ENCODE data around the gene CEACAM3.

CEACAM3 gene

GRCh38 chr19:41810301-41810700 is 13.9 kb downstream of the CEACAM3 start:
- no peaks in the 10 kb centered on the region for H3K36me3 ChIP-seq (replicated peaks in 1 of 2; ENCODE audit: control insufficient read depth in 2 of 2, insufficient read depth in 2 of 2, low read length in 2 of 2)
- H3K4me1 ChIP-seq (ENCODE audit: control insufficient read depth in 2 of 2, insufficient read depth in 1 of 2, low read depth in 1 of 2, low read length in 2 of 2), result no peaks in the 10 kb centered on the region
- DNase-seq (ENCODE audit: low spot score), result no peak
- H2AFZ ChIP-seq (ENCODE audit: low read length), result no peak overlapping the region
- H2BK5ac ChIP-seq (ENCODE audit: low read length), result no peak overlapping the region
- H3K4me3 ChIP-seq (ENCODE audit: low read length in 2 of 2), result no peak overlapping the region
- H3K18ac ChIP-seq (ENCODE audit: low read length), result peak overlapping the region; percentile 35
- no peak overlapping the region for H3K14ac ChIP-seq (ENCODE audit: low read length)
- H2BK120ac ChIP-seq (ENCODE audit: low read depth, low read length), result no peak overlapping the region
- H3K9me3 ChIP-seq (replicated peaks in 1 of 2; ENCODE audit: control insufficient read depth in 2 of 2, insufficient read depth in 1 of 2, low read depth in 1 of 2, low read length in 2 of 2), result no peaks in the 10 kb centered on the region
- peaks cover 2% of the 10 kb centered on the region for H3K79me1 ChIP-seq (ENCODE audit: low read depth, low read length)
- no peak overlapping the region for H4K91ac ChIP-seq (ENCODE audit: low read depth, low read length, poor library complexity)
- no peak overlapping the region for H2BK15ac ChIP-seq (ENCODE audit: low read length)
- H3K4me2 ChIP-seq (ENCODE audit: insufficient read depth, low read length, poor library complexity, severe bottlenecking), result no peak overlapping the region
- H2BK12ac ChIP-seq (ENCODE audit: low read length), result no peak overlapping the region
- no peak overlapping the region for H3K23ac ChIP-seq (ENCODE audit: low read depth, low read length, poor library complexity)
- peaks cover 0 to 12% (median 1%) of the 10 kb centered on the region in 3 experiments for H3K27me3 ChIP-seq (ENCODE audit: control insufficient read depth in 3 of 3, insufficient read depth in 3 of 3, low read depth in 1 of 3, low read length in 3 of 3)
- H3K27ac ChIP-seq (replicated peaks; ENCODE audit: low read length), result no peak overlapping the region
- H3K4ac ChIP-seq (ENCODE audit: low read length), result no peak overlapping the region
- H3K9ac ChIP-seq (ENCODE audit: low read depth, low read length, poor library complexity), result no peak overlapping the region
- no CpG with 5 or more reads among the region's 4 CpGs for WGBS, 2 donors (ENCODE audit: extremely low coverage in 2 of 2, insufficient read length in 2 of 2, insufficient replicate concordance in 1 of 2)
- no peak overlapping the region for H2AK5ac ChIP-seq (ENCODE audit: low read depth, low read length)
- H4K8ac ChIP-seq (ENCODE audit: low read depth, low read length), result no peak overlapping the region

DNA sequence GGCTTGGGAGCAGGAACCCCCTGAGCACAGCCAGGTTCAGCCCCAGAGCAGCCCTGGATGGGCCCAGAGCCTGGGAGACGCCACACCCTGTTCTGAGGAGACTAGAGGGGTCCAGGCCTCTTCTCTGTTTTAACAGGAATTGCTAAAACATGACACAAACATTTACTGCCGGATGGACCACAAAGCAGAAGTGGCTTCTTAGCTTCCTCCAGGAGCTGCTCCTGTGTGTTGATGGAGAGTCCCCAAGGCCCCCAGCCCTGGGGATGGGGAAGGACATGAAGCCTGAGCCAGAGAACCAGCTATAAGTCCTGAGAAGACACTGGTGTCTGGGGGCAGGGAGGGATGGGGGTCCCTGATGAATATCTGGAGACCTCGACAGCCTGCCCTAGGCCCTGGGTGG is 14.6 kb downstream of the CEACAM3 start:
- no peak for DNase-seq (ENCODE audit: low spot score)
- H2BK15ac ChIP-seq (ENCODE audit: low read length), result no peak overlapping the region
- H2AFZ ChIP-seq (ENCODE audit: low read length), result no peak overlapping the region
- no peaks in the 10 kb centered on the region for H3K4me1 ChIP-seq (ENCODE audit: control insufficient read depth in 2 of 2, insufficient read depth in 1 of 2, low read depth in 1 of 2, low read length in 2 of 2)
- H2AK5ac ChIP-seq (ENCODE audit: low read depth, low read length), result no peak overlapping the region
- H2BK5ac ChIP-seq (ENCODE audit: low read length), result no peak overlapping the region
- peaks cover 0 to 10% (median 1%) of the 10 kb centered on the region in 3 experiments for H3K27me3 ChIP-seq (ENCODE audit: control insufficient read depth in 3 of 3, insufficient read depth in 3 of 3, low read depth in 1 of 3, low read length in 3 of 3)
- H3K9me3 ChIP-seq (replicated peaks in 1 of 2; ENCODE audit: control insufficient read depth in 2 of 2, insufficient read depth in 1 of 2, low read depth in 1 of 2, low read length in 2 of 2), result no peaks in the 10 kb centered on the region
- H2BK120ac ChIP-seq (ENCODE audit: low read depth, low read length), result no peak overlapping the region
- H3K14ac ChIP-seq (ENCODE audit: low read length), result no peak overlapping the region
- H3K4ac ChIP-seq (ENCODE audit: low read length), result no peak overlapping the region
- no peak overlapping the region for H3K18ac ChIP-seq (ENCODE audit: low read length)
- peaks cover 2% of the 10 kb centered on the region for H3K79me1 ChIP-seq (ENCODE audit: low read depth, low read length)
- H3K4me2 ChIP-seq (ENCODE audit: insufficient read depth, low read length, poor library complexity, severe bottlenecking), result no peak overlapping the region
- no peak overlapping the region for H3K4me3 ChIP-seq (ENCODE audit: low read length in 2 of 2)
- no CpG with 5 or more reads among the region's 3 CpGs for WGBS, 2 donors (ENCODE audit: extremely low coverage in 2 of 2, insufficient read length in 2 of 2, insufficient replicate concordance in 1 of 2)
- H3K23ac ChIP-seq (ENCODE audit: low read depth, low read length, poor library complexity), result no peak overlapping the region
- H2BK12ac ChIP-seq (ENCODE audit: low read length), result no peak overlapping the region
- no peak overlapping the region for H4K91ac ChIP-seq (ENCODE audit: low read depth, low read length, poor library complexity)
- H3K36me3 ChIP-seq (replicated peaks in 1 of 2; ENCODE audit: control insufficient read depth in 2 of 2, insufficient read depth in 2 of 2, low read length in 2 of 2), result no peaks in the 10 kb centered on the region
- no peak overlapping the region for H4K8ac ChIP-seq (ENCODE audit: low read depth, low read length)
- H3K27ac ChIP-seq (replicated peaks; ENCODE audit: low read length), result no peak overlapping the region
- H3K9ac ChIP-seq (ENCODE audit: low read depth, low read length, poor library complexity), result no peak overlapping the region

DNA sequence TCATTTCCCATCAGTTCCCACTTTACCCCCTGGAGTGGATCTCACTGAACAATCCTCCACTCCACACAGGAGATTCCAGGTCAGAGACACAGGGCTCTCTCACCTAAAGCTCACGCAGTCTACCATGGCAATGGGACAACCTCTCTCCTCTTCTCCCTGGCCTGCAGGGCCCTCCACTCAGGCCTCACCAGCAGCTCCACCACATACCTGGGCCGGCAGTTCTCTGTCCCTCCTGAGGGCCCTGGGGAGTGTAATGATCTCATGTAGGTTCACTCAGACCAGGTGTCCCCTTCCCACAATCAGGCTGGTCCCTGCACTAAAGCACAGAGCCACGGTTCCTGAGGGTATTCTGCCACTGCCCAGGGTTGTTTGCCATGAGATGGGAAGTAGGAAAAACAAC is 15.6 kb downstream of the CEACAM3 start:
- Histone ChIP-seq H3K4ac (ENCODE audit: low read length) (no peak overlapping the region), H4K91ac (ENCODE audit: low read depth, low read length, poor library complexity) (no peak overlapping the region), H2AFZ (ENCODE audit: low read length) (no peak overlapping the region), H3K4me1 (ENCODE audit: control insufficient read depth in 2 of 2, insufficient read depth in 1 of 2, low read depth in 1 of 2, low read length in 2 of 2) (no peaks in the 10 kb centered on the region), H3K4me3 (ENCODE audit: low read length in 2 of 2) (no peak overlapping the region), H3K9ac (ENCODE audit: low read depth, low read length, poor library complexity) (no peak overlapping the region), H3K23ac (ENCODE audit: low read depth, low read length, poor library complexity) (no peak overlapping the region), H2BK5ac (ENCODE audit: low read length) (no peak overlapping the region), H2BK15ac (ENCODE audit: low read length) (no peak overlapping the region), H3K27ac (replicated peaks; ENCODE audit: low read length) (no peak overlapping the region), H2BK12ac (ENCODE audit: low read length) (no peak overlapping the region), H3K14ac (ENCODE audit: low read length) (no peak overlapping the region), H4K8ac (ENCODE audit: low read depth, low read length) (no peak overlapping the region), H3K4me2 (ENCODE audit: insufficient read depth, low read length, poor library complexity, severe bottlenecking) (no peak overlapping the region), H3K36me3 (replicated peaks in 1 of 2; ENCODE audit: control insufficient read depth in 2 of 2, insufficient read depth in 2 of 2, low read length in 2 of 2) (no peaks in the 10 kb centered on the region), H3K9me3 (replicated peaks in 1 of 2; ENCODE audit: control insufficient read depth in 2 of 2, insufficient read depth in 1 of 2, low read depth in 1 of 2, low read length in 2 of 2) (no peaks in the 10 kb centered on the region), H2AK5ac (ENCODE audit: low read depth, low read length) (no peak overlapping the region), H3K27me3 (ENCODE audit: control insufficient read depth in 3 of 3, insufficient read depth in 3 of 3, low read depth in 1 of 3, low read length in 3 of 3) (peaks cover 0 to 10% (median 0%) of the 10 kb centered on the region in 3 experiments), H2BK120ac (ENCODE audit: low read depth, low read length) (no peak overlapping the region), H3K79me1 (ENCODE audit: low read depth, low read length) (peaks cover 2% of the 10 kb centered on the region), H3K18ac (ENCODE audit: low read length) (no peak overlapping the region)
- DNase-seq (ENCODE audit: low spot score), result no peak
- WGBS, 2 donors (ENCODE audit: extremely low coverage in 2 of 2, insufficient read length in 2 of 2, insufficient replicate concordance in 1 of 2), result no CpG with 5 or more reads among the region's 3 CpGs

- Histone ChIP-seq H3K4me1 (ENCODE audit: control insufficient read depth in 2 of 2, insufficient read depth in 1 of 2, low read depth in 1 of 2, low read length in 2 of 2) (no peaks in the 10 kb centered on the region), H3K9me3 (replicated peaks in 1 of 2; ENCODE audit: control insufficient read depth in 2 of 2, insufficient read depth in 1 of 2, low read depth in 1 of 2, low read length in 2 of 2) (no peaks in the 10 kb centered on the region), H3K4me2 (ENCODE audit: insufficient read depth, low read length, poor library complexity, severe bottlenecking) (no peak overlapping the region), H4K8ac (ENCODE audit: low read depth, low read length) (no peak overlapping the region), H3K23ac (ENCODE audit: low read depth, low read length, poor library complexity) (no peak overlapping the region), H3K27ac (replicated peaks; ENCODE audit: low read length) (no peak overlapping the region), H3K36me3 (replicated peaks in 1 of 2; ENCODE audit: control insufficient read depth in 2 of 2, insufficient read depth in 2 of 2, low read length in 2 of 2) (no peaks in the 10 kb centered on the region), H2AFZ (ENCODE audit: low read length) (no peak overlapping the region), H3K79me1 (ENCODE audit: low read depth, low read length) (peaks cover 2% of the 10 kb centered on the region), H2BK12ac (ENCODE audit: low read length) (no peak overlapping the region), H3K27me3 (ENCODE audit: control insufficient read depth in 3 of 3, insufficient read depth in 3 of 3, low read depth in 1 of 3, low read length in 3 of 3) (peaks cover 0 to 10% (median 0%) of the 10 kb centered on the region in 3 experiments), H3K4ac (ENCODE audit: low read length) (no peak overlapping the region), H2AK5ac (ENCODE audit: low read depth, low read length) (no peak overlapping the region), H3K18ac (ENCODE audit: low read length) (no peak overlapping the region), H2BK120ac (ENCODE audit: low read depth, low read length) (no peak overlapping the region), H3K9ac (ENCODE audit: low read depth, low read length, poor library complexity) (no peak overlapping the region), H3K14ac (ENCODE audit: low read length) (no peak overlapping the region), H3K4me3 (ENCODE audit: low read length in 2 of 2) (peak overlapping the region in 1 of 2 donors; percentile 3), H4K91ac (ENCODE audit: low read depth, low read length, poor library complexity) (no peak overlapping the region), H2BK5ac (ENCODE audit: low read length) (no peak overlapping the region), H2BK15ac (ENCODE audit: low read length) (no peak overlapping the region)
- no CpG with 5 or more reads among the region's 4 CpGs for WGBS, 2 donors (ENCODE audit: extremely low coverage in 2 of 2, insufficient read length in 2 of 2, insufficient replicate concordance in 1 of 2)
- DNase-seq (ENCODE audit: low spot score), result no peak
These were observed 17.5 kb downstream of the CEACAM3 start for GRCh38 chr19:41813911-41814310.
